HCT116 (cell line): ENCODE results near the gene DNAJC6.

Experiments used
- JUND ChIP-seq: IDR thresholded peaks from 2 replicates; pipeline ENCODE4 v1.6.1; 2012
- RAD21 ChIP-seq: IDR thresholded peaks from 2 replicates; pipeline ENCODE4 v1.6.1; 2012; ENCODE audit warnings: low read depth, mild to moderate bottlenecking
- SRF ChIP-seq: IDR thresholded peaks from 2 replicates; pipeline ENCODE4 v1.6.1; 2012; ENCODE audit warnings: low read depth
- ZNF274 ChIP-seq: fragments of 200-500 bp; sonication (Bioruptor generic); IDR thresholded peaks from 2 replicates; pipeline ENCODE4 v1.6.1; 2014; ENCODE audit warnings: mild to moderate bottlenecking, low read depth, low read length, inconsistent platforms
- TF ChIP-seq, protein P1 (sequence below), 3 experiments: fragments of 200-600 bp in 1 of 3; sonication (generic) in 1 of 3; IDR thresholded peaks in 2 of 3; conservative IDR thresholded peaks in 1 of 3; 2 replicates each; pipeline ENCODE4 v1.5.1; 2012 to 2017; ENCODE audit warnings: low read depth in 2 of 3, low read length in 2 of 3, antibody characterized with exemption in 1 of 3, borderline replicate concordance in 1 of 3, control low read depth in 1 of 3, mild to moderate bottlenecking in 1 of 3, mixed read lengths in 1 of 3, mixed run types in 1 of 3, moderate library complexity in 1 of 3; ENCODE audit not compliant: insufficient read depth in 1 of 3

DNA sequence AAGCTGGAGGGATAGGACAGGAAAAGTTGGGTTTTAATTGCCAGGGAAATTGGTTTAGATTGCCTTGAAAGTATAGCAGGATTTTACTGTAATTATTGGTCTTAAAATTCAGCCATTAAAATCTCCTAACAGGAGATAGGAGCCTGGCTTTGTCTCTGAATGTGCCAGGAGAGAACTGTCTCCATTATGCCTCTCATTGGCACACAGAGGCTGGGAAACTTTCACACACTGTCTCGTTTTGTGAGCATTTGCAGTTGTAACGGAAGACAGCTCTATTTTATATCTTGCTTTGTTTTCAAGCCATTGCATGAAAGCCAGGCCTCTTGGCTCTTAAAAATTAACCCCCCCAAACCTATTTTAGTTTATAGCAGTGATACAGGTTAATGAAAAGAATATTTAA lies 12.5 kb downstream of the DNAJC6 start:
- no peak for TF ChIP-seq ZNF274
- TF ChIP-seq, protein P1, sequence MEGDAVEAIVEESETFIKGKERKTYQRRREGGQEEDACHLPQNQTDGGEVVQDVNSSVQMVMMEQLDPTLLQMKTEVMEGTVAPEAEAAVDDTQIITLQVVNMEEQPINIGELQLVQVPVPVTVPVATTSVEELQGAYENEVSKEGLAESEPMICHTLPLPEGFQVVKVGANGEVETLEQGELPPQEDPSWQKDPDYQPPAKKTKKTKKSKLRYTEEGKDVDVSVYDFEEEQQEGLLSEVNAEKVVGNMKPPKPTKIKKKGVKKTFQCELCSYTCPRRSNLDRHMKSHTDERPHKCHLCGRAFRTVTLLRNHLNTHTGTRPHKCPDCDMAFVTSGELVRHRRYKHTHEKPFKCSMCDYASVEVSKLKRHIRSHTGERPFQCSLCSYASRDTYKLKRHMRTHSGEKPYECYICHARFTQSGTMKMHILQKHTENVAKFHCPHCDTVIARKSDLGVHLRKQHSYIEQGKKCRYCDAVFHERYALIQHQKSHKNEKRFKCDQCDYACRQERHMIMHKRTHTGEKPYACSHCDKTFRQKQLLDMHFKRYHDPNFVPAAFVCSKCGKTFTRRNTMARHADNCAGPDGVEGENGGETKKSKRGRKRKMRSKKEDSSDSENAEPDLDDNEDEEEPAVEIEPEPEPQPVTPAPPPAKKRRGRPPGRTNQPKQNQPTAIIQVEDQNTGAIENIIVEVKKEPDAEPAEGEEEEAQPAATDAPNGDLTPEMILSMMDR (IDR thresholded peaks at IDR 0.05 in 2 of 3, conservative IDR thresholded peaks at IDR 0.05 in 1 of 3; ENCODE audit: borderline replicate concordance in 1 of 3, insufficient read depth in 1 of 3, low read depth in 2 of 3, low read length in 2 of 3), result no peak
- no peak for TF ChIP-seq JUND
- no peak for TF ChIP-seq SRF
- TF ChIP-seq RAD21, result no peak
